ENCODE data around the gene ARID4A.
"Not testable (repeated sequence)": the region's sequence is repeated elsewhere in the genome, so short reads cannot be mapped to it uniquely, and the experiment has no call there.

The ARID4A gene

GRCh38 chr14:58294201-58294600 lies 4.2 kb upstream of the ARID4A start:
- DNase-seq (ENCODE audit: low read depth, low spot score): no peak

GRCh38 chr14:58296726-58297125 lies 1.6 kb upstream of the ARID4A start:
- no peak for DNase-seq (ENCODE audit: low read depth, low spot score)

- no peak for DNase-seq (ENCODE audit: low read depth, low spot score)
Measured at GRCh38 chr14:58297412-58297761, 968 bp upstream of the ARID4A start.

- peak; percentile 100 for DNase-seq (ENCODE audit: low read depth, low spot score)
Measured at GRCh38 chr14:58297762-58298476, 436 bp upstream of the ARID4A start.

- peak; percentile 37 for DNase-seq (ENCODE audit: low read depth, low spot score)
Measured at GRCh38 chr14:58299401-58300330, 1.3 kb downstream of the ARID4A start.

- no peak for DNase-seq (ENCODE audit: low read depth, low spot score)
Measured at GRCh38 chr14:58301416-58301815, 3.1 kb downstream of the ARID4A start.

GRCh38 chr14:58305730-58306129 lies 7.4 kb downstream of the ARID4A start:
- no peak for DNase-seq (ENCODE audit: low read depth, low spot score)

- DNase-seq (ENCODE audit: low read depth, low spot score): no peak
Measured at GRCh38 chr14:58307597-58308316, 9.4 kb downstream of the ARID4A start.

- DNase-seq (ENCODE audit: low read depth, low spot score): no peak
Measured at GRCh38 chr14:58309086-58309485, 10.7 kb downstream of the ARID4A start.

GRCh38 chr14:58313699-58314098 lies 15.3 kb downstream of the ARID4A start:
- no peak for DNase-seq (ENCODE audit: low read depth, low spot score)

GRCh38 chr14:58315606-58316005 lies 17.3 kb downstream of the ARID4A start:
- no peak for DNase-seq (ENCODE audit: low read depth, low spot score)

GRCh38 chr14:58327019-58327418 lies 28.7 kb downstream of the ARID4A start:
- no peak for DNase-seq (ENCODE audit: low read depth, low spot score)

GRCh38 chr14:58331111-58331510 lies 32.8 kb downstream of the ARID4A start:
- DNase-seq (ENCODE audit: low read depth, low spot score): peak; percentile 37

GRCh38 chr14:58332561-58332960 lies 34.2 kb downstream of the ARID4A start:
- DNase-seq (ENCODE audit: low read depth, low spot score): no peak

- not testable (repeated sequence) for DNase-seq (ENCODE audit: low read depth, low spot score)
Measured at GRCh38 chr14:58339666-58340065, 41.3 kb downstream of the ARID4A start.

GRCh38 chr14:58341152-58341748 lies 42.9 kb downstream of the ARID4A start:
- DNase-seq (ENCODE audit: low read depth, low spot score): no peak

- not testable (repeated sequence) for DNase-seq (ENCODE audit: low read depth, low spot score)
Measured at GRCh38 chr14:58343535-58343934, 45.2 kb downstream of the ARID4A start.

GRCh38 chr14:58353516-58354299 lies 55.4 kb downstream of the ARID4A start:
- no peak for DNase-seq (ENCODE audit: low read depth, low spot score)

GRCh38 chr14:58354808-58355207 lies 56.5 kb downstream of the ARID4A start:
- DNase-seq (ENCODE audit: low read depth, low spot score): no peak

- DNase-seq (ENCODE audit: low read depth, low spot score): no peak
Measured at GRCh38 chr14:58356268-58356667, 57.9 kb downstream of the ARID4A start.

GRCh38 chr14:58362272-58362671 lies 63.9 kb downstream of the ARID4A start:
- DNase-seq (ENCODE audit: low read depth, low spot score): not testable (repeated sequence)

Measured in ELF-1 (cell line).